Measurements from ENCODE around the gene CARD9.

- TF ChIP-seq, protein P1, sequence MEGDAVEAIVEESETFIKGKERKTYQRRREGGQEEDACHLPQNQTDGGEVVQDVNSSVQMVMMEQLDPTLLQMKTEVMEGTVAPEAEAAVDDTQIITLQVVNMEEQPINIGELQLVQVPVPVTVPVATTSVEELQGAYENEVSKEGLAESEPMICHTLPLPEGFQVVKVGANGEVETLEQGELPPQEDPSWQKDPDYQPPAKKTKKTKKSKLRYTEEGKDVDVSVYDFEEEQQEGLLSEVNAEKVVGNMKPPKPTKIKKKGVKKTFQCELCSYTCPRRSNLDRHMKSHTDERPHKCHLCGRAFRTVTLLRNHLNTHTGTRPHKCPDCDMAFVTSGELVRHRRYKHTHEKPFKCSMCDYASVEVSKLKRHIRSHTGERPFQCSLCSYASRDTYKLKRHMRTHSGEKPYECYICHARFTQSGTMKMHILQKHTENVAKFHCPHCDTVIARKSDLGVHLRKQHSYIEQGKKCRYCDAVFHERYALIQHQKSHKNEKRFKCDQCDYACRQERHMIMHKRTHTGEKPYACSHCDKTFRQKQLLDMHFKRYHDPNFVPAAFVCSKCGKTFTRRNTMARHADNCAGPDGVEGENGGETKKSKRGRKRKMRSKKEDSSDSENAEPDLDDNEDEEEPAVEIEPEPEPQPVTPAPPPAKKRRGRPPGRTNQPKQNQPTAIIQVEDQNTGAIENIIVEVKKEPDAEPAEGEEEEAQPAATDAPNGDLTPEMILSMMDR (IDR thresholded peaks at IDR 0.05; ENCODE audit: low read length): no peak
- TF ChIP-seq EZH2 (IDR thresholded peaks at IDR 0.05; ENCODE audit: borderline replicate concordance, low read length): no peak
Observed at GRCh38 chr9:136386018-136386417, 12.5 kb upstream of the CARD9 start.

Measured in OCI-LY1 (cell line).